GM10847 (cell line): Measurements from ENCODE around the gene LRMDA.

Experiments
- POLR2A ChIP-seq: IDR thresholded peaks from 2 replicates; pipeline ENCODE4 v1.6.1; 2011; ENCODE audit not compliant: insufficient read length; ENCODE audit errors: extremely low read depth

The LRMDA gene

DNA sequence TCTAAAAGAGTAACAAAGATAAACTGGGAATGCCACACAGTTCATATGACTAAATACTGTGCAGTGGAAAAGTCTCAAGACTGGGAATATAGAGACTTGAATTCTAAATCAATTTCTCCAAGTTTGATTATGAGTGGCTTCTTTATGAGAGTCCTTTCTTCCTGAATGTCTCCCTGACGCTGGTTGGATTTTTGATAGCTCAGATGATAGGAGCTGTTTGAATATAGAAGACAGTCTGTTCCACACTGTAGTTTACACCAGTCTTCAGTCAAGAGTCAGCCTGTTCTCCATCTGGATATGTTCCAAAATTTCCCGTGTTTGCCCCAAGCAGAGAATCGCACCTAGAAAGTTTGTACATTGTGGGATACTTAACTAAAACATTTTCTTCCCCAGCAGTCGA is 173.7 kb downstream of the LRMDA start:
- TF ChIP-seq POLR2A, result no peak

DNA sequence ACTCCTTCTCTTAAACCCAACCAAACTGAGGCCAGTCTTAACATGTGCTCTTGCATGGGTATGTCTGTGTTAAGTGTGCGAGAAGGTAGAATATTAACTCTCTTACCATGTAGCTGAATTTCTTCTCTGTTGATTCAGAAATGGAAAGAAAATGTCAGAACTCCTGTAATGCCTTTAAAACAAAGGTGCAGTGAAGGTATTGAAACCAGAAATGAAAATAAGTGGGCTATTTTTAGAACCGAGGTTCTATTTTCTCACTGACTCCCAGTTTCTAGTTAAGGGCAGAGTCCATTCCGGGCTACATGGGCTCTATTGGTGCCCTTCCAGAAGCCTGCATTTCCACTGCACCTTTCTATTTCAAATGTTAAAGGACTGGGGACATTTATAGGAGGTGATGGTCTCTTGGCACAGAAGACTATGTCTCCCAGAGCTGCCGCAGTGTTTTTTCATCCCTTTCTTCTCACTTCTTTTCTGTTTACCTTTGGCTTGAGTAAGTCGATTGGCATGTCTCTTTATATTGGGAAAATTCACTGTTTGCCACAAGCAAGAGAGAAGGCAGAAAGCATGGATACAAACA is 174.9 kb downstream of the LRMDA start:
- no peak for TF ChIP-seq POLR2A

DNA sequence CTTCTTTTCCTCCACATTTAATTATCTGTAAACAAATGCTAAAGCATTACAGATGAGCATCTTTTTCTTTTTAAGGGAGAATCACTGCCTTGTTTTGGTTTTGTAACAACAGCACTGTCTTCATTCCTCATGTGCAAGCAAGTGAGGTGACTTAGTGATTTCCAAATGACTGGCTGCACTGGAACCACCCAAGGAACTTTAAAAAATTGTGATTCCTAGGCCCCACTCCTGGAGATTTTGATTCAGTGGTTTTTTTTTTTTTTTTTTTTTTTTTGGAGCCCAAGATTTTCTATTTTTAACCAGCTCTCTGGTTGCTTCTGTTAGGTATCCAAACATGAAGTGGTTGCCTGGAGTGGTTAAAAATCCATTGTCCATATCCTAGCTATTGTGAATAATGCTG is 176.2 kb downstream of the LRMDA start:
- no peak for TF ChIP-seq POLR2A

DNA sequence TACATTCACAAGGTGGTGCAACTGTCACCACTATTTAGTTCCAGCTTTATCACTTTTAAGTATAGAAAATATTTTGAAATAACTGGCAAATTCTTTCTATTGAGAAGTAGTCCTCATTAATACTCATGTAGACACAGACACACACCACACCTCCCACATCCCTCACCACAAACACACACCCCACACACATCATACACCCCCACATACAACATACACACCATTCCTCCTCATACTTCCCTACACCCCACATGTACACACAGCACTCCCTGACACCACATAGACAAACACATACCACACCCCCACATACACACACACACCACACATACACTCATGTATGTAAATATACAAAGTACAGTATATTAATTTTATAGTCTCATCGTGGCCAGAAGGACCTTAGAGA is 178.8 kb downstream of the LRMDA start:
- no peak for TF ChIP-seq POLR2A

GRCh38 chr10:75611172-75611992 is 180.0 kb downstream of the LRMDA start:
- no peak for TF ChIP-seq POLR2A

DNA sequence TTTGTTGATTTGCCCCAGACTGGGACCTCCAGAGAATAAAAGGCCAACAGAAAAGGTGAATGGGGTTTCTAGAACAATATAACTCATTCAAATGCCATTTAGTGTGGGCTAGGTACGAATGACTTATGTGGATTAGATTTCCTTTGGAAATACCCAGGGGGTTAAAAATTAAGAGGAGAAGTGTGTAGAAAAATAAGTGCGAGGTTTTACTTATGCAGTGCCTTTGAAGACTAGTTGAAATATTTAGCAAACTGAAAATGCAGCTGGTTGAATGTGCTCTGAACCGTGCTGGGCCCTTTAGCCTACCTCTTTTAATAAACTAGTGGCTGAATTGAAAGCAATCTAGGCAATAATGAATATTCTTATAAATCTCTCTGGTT is 180.6 kb downstream of the LRMDA start:
- TF ChIP-seq POLR2A, result no peak

DNA sequence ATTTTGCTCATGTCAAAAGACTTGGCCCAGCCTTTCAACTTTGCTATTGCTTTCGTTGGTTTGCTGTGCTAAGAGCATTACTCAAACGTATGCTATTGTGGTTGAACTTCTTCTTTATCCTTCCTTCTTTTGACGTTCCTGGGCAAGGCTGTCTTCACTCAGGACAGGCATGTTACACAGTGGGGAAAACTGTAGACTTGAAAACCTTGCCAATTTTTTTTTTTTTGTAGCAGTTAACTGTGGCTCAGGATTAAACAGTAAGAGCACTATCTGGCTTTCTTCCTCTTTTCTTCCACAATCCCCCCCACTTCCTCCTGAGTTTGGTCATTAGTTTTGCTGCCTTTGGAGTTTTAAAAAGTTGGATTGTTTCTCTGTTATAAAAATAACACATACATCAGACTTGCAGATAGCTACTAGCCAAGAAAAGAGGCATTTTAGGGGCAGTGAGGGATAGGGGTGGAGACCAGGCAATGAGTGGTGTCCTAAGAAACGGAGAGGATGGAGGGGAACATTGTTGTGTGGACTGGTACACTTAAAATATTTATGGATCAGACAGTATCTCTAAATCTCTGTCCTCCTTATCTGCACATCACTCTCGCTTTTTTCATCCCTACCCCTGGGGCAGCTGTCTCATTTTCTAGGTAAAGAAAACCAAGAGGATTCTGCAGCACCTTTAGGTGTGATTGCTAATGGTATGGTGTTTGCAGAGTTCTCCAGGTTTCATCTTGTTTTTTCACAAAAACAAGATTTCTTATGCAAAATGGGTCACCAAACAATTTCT is 181.7 kb downstream of the LRMDA start:
- TF ChIP-seq POLR2A, result no peak

DNA sequence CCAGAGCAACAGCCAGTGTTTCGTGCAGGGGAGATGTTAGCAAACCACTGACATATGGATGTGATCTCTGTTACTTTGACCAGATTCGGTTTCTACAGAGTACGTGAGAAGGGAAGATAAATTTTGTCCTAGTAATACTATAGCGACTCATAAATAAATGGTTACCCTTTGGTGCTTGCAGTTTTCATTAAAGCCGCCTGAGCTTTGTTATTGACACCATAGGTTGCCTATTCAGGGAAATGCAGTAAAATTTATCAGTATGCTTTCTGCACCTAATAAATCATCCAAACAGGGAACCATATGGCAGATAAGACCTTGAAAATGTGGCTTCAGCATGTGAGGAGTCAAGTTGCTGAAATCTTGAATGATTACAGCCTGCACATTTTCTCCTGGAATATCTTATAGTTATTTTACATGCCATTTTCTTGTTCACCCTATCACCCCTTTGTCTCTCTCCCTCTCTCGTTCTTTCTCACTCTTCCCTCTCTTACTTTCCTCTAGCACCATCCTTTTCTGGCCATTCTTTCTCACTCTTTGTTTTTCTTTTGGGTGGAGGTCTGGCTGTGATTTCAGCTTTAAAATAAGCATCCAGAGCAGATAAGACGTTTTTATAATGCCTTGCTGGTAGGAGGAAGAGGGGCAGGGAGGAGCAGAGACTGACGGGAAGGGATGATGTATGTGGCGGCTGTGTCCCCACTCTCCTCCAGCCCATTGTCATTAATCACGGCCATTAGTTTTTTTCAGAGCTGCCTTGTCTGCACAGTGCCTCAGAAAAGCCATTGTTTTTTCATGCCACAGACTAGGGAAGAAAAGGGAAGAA is 182.5 kb downstream of the LRMDA start:
- no peak for TF ChIP-seq POLR2A

GRCh38 chr10:75616076-75616475 is 184.7 kb downstream of the LRMDA start:
- no peak for TF ChIP-seq POLR2A

GRCh38 chr10:75616874-75617478 is 185.6 kb downstream of the LRMDA start:
- TF ChIP-seq POLR2A, result no peak

DNA sequence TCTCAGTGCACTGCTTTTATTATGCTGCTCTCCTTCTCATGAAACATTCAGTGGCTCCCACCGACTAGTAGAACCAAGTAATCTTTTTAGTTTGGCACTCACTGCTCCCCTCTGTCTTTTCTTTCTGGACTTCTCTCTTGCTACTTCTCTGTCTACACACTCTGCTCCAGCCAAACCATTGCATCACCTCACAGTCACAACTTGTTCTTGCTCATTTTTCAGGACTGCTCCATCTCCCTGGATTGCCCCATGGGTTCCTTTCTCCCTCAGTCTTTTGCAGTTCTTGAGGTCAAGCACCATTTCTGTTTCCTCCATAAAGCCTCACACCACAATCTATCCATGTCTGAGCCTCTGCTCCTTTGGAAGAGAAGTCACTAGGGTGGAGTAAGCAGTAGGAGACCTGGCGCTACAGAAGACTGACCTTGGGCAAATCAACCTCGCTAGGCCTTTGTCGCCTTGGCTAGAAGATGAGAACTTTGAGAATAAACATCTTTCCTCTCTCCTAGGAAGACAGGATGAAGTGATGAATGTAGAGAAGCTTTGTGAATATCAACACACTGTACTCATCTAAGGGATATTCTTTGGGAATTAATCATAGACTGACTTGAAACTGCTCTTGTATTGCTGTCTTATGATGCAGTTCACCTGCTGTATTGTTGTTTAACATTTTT is 186.2 kb downstream of the LRMDA start:
- TF ChIP-seq POLR2A, result no peak

GRCh38 chr10:75619635-75620034 is 188.2 kb downstream of the LRMDA start:
- TF ChIP-seq POLR2A, result no peak

DNA sequence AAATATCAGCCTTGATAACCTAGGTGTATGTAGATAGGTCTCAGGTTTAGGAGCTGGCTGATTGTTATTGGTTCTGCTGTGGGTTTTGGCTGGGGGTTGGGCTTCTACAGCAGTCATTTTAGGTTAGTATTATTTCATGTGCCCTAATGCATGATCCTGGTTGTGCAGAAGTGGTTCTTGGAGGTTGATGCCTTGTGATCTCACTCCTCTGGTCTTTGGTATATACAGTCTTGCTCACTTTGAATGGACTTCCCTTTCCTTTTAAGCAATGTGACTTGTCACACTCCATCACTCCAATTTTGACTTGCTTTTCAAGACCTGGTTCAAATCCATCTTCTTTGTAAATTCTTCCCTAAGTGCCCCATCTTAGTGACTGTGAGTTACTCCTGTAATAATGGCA is 188.9 kb downstream of the LRMDA start:
- no peak for TF ChIP-seq POLR2A

DNA sequence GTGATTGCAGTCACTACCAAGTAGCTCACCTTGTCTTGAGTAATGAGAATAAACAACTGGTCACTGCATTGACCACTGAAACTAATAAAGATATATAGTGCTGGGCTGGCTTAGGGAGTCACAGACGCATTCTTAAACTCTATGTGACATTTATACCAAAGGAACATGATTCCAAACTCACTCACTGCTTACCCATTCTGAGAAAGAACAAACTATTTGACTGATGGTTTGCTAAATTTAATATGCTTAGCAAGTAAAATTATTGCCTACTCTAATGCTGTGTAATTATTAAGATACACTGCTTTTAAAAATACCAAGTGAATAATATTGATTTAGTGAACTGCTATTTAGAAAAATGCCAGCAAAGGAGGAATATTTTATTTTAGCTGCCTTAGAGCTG is 191.1 kb downstream of the LRMDA start:
- TF ChIP-seq POLR2A, result no peak
